CD4-positive, CD25-positive, alpha-beta regulatory T cell (primary cell): ENCODE data around the gene PIAS1. TPM values are rescaled to one million over a fixed set of nuclear protein-coding genes. Genes with fewer than 3 reads are reported as not detected.
A peak's percentile ranks its signal among the peaks of the same experiment; 100 is the strongest.

Experiments
- ATAC-seq, 2 donors: fragments of 150-1000 bp; cut with Tn5 transposase; one replicate each; pipeline ENCODE4 v1.10.0; 2021; ENCODE audit warnings: low read depth in 2 of 2, moderate number of reproducible peaks in 2 of 2, moderate library complexity in 1 of 2
- DNase-seq, 3 donors: peaks; one replicate each; pipeline versions ENCODE4 v3.0.0 to v3.0.0-alpha.2; 2012 to 2022; ENCODE audit warnings: mixed read lengths in 1 of 3
- H3K27ac ChIP-seq: one replicate; pipeline ENCODE4 v1.7.0; 2013; ENCODE audit warnings: mild to moderate bottlenecking, low read length; ENCODE audit not compliant: insufficient read depth, poor library complexity, severe bottlenecking
- H3K27me3 ChIP-seq: one replicate; pipeline ENCODE4 v1.7.0; 2013; ENCODE audit warnings: low read length; ENCODE audit not compliant: control insufficient read depth, insufficient read depth
- H3K36me3 ChIP-seq: one replicate; pipeline ENCODE4 v1.7.0; 2013; ENCODE audit warnings: mild to moderate bottlenecking, low read length, moderate library complexity; ENCODE audit not compliant: control insufficient read depth, insufficient read depth
- H3K4me1 ChIP-seq: 2 replicates; pipeline ENCODE4 v1.7.0; 2013; ENCODE audit warnings: mild to moderate bottlenecking, low read length; ENCODE audit not compliant: insufficient read depth, control insufficient read depth, poor library complexity, severe bottlenecking
- H3K4me3 ChIP-seq: one replicate; pipeline ENCODE4 v1.7.0; 2013; ENCODE audit warnings: low read depth, mild to moderate bottlenecking, low read length, moderate library complexity
- H3K9me3 ChIP-seq, 2 experiments: 1 replicate in 1 of 2; 2 replicates in 1 of 2; pipeline ENCODE4 v1.7.0; 2013; ENCODE audit warnings: low read length in 2 of 2, mild to moderate bottlenecking in 1 of 2, moderate library complexity in 1 of 2; ENCODE audit not compliant: control insufficient read depth in 2 of 2
- H3K27ac Mint-ChIP-seq, 3 donors: one replicate each; pipeline ENCODE4 v1.8.0; 2020 to 2022; ENCODE audit warnings: mild to moderate bottlenecking in 3 of 3, mixed read lengths in 3 of 3, moderate library complexity in 2 of 3
- H3K27me3 Mint-ChIP-seq: one replicate; pipeline ENCODE4 v1.8.0; 2022; ENCODE audit warnings: mild to moderate bottlenecking, mixed read lengths
- H3K36me3 Mint-ChIP-seq: one replicate; pipeline ENCODE4 v1.8.0; 2020; ENCODE audit warnings: mixed read lengths
- H3K4me1 Mint-ChIP-seq, 4 donors: one replicate each; pipeline ENCODE4 v1.8.0; 2020 to 2022; ENCODE audit warnings: mixed read lengths in 4 of 4, mild to moderate bottlenecking in 1 of 4
- H3K4me3 Mint-ChIP-seq, 4 donors: one replicate each; pipeline ENCODE4 v1.8.0; 2020 to 2022; ENCODE audit warnings: mild to moderate bottlenecking in 4 of 4, mixed read lengths in 4 of 4, moderate library complexity in 3 of 4
- H3K9me3 Mint-ChIP-seq, 7 donors: one replicate each; pipeline ENCODE4 v1.8.0; 2020 to 2022; ENCODE audit warnings: mixed read lengths in 7 of 7, mild to moderate bottlenecking in 3 of 7, moderate library complexity in 2 of 7
- polyA plus RNA-seq, 4 donors: library from polyadenylated mRNA; unstranded; fragments of 300-500 nt; fragmentation: Illumina TruSeq; gene quantifications; one replicate each; pipeline ENCODE4 v1.2.3, GENCODE V29; 2021
- total RNA-seq: library from RNA; stranded (reverse); gene quantifications from one replicate; pipeline ENCODE4 v1.2.3, GENCODE V29; 2022

The PIAS1 gene
- total and polyA plus RNA-seq, 5 donors from 2014 or later = 102 to 156 (median 137) TPM

GRCh38 chr15:68126396-68126795 lies 72.3 kb downstream of the PIAS1 start:
- Mint-ChIP-seq H3K4me1 (peaks cover 25 to 51% (median 31%) of the 10 kb centered on the region in 4 donors), H3K4me3 (no peak overlapping the region), H3K9me3 (peaks cover 0 to 2% (median 0%) of the 10 kb centered on the region in 7 donors), H3K27me3 (no peaks in the 10 kb centered on the region), H3K36me3 (peaks cover 28% of the 10 kb centered on the region), H3K27ac (no peak overlapping the region)
- Histone ChIP-seq H3K27me3 (no peaks in the 10 kb centered on the region), H3K4me3 (no peak overlapping the region), H3K27ac (no peak overlapping the region), H3K36me3 (peaks cover 15% of the 10 kb centered on the region), H3K4me1 (peaks cover 2% of the 10 kb centered on the region), H3K9me3 (no peaks in the 10 kb centered on the region)
- ATAC-seq (no peak), DNase-seq (no peak)

GRCh38 chr15:68129072-68129471 lies 75.0 kb downstream of the PIAS1 start:
- peak overlapping the region in 2 of 3 donors; percentile 46 to 69 for H3K27ac Mint-ChIP-seq
- no peak overlapping the region for H3K27ac ChIP-seq

GRCh38 chr15:68130851-68131250 lies 76.7 kb downstream of the PIAS1 start:
- peaks cover 2% of the 10 kb centered on the region for H3K4me1 ChIP-seq
- Mint-ChIP-seq H3K9me3 (no peaks in the 10 kb centered on the region), H3K27me3 (no peaks in the 10 kb centered on the region), H3K4me1 (peaks cover 13 to 34% (median 17%) of the 10 kb centered on the region in 4 donors), H3K4me3 (no peak overlapping the region), H3K36me3 (peaks cover 11% of the 10 kb centered on the region), H3K27ac (no peak overlapping the region)
- no peaks in the 10 kb centered on the region for H3K9me3 ChIP-seq
- H3K4me3 ChIP-seq = no peak overlapping the region
- no peak for ATAC-seq
- peaks cover 7% of the 10 kb centered on the region for H3K36me3 ChIP-seq
- no peak for DNase-seq
- H3K27ac ChIP-seq = no peak overlapping the region
- no peaks in the 10 kb centered on the region for H3K27me3 ChIP-seq

More at GRCh38 chr15:68129072-68129471, 75.0 kb downstream of the PIAS1 start:
- no peaks in the 10 kb centered on the region for H3K27me3 Mint-ChIP-seq
- Histone ChIP-seq H3K9me3 (no peaks in the 10 kb centered on the region), H3K4me1 (peaks cover 2% of the 10 kb centered on the region), H3K27me3 (no peaks in the 10 kb centered on the region), H3K4me3 (no peak overlapping the region), H3K36me3 (peaks cover 9% of the 10 kb centered on the region)
- ATAC-seq (no peak), DNase-seq (no peak)
- H3K9me3 Mint-ChIP-seq = no peaks in the 10 kb centered on the region
- peaks cover 26 to 50% (median 29%) of the 10 kb centered on the region in 4 donors for H3K4me1 Mint-ChIP-seq
- peaks cover 17% of the 10 kb centered on the region for H3K36me3 Mint-ChIP-seq
- H3K4me3 Mint-ChIP-seq = no peak overlapping the region

GRCh38 chr15:68137096-68137495 lies 83.0 kb downstream of the PIAS1 start:
- Histone ChIP-seq H3K27ac (no peak overlapping the region), H3K4me1 (no peaks in the 10 kb centered on the region), H3K9me3 (no peaks in the 10 kb centered on the region), H3K4me3 (no peak overlapping the region), H3K36me3 (peaks cover 6% of the 10 kb centered on the region), H3K27me3 (no peaks in the 10 kb centered on the region)
- H3K4me1 Mint-ChIP-seq = peaks cover 20 to 50% (median 34%) of the 10 kb centered on the region in 4 donors
- H3K27ac Mint-ChIP-seq = peak overlapping the region in 1 of 3 donors; percentile 0
- DNase-seq (no peak), ATAC-seq (no peak)
- H3K4me3 Mint-ChIP-seq = no peak overlapping the region
- H3K36me3 Mint-ChIP-seq = peaks cover 9% of the 10 kb centered on the region
- H3K27me3 Mint-ChIP-seq = no peaks in the 10 kb centered on the region
- no peaks in the 10 kb centered on the region for H3K9me3 Mint-ChIP-seq

GRCh38 chr15:68143129-68143528 lies 89.0 kb downstream of the PIAS1 start:
- DNase-seq (no peak), ATAC-seq (no peak)
- Histone ChIP-seq H3K36me3 (peaks cover 46% of the 10 kb centered on the region), H3K27ac (no peak overlapping the region), H3K27me3 (no peaks in the 10 kb centered on the region), H3K4me1 (no peaks in the 10 kb centered on the region), H3K9me3 (no peaks in the 10 kb centered on the region), H3K4me3 (no peak overlapping the region)
- Mint-ChIP-seq H3K4me3 (no peak overlapping the region), H3K36me3 (peaks cover 28% of the 10 kb centered on the region), H3K9me3 (no peaks in the 10 kb centered on the region), H3K4me1 (peaks cover 24 to 48% (median 38%) of the 10 kb centered on the region in 4 donors), H3K27ac (no peak overlapping the region), H3K27me3 (no peaks in the 10 kb centered on the region)

- no peaks in the 10 kb centered on the region for H3K27me3 ChIP-seq
- peaks cover 48% of the 10 kb centered on the region for H3K36me3 ChIP-seq
- H3K4me3 Mint-ChIP-seq = no peak overlapping the region
- ATAC-seq (no peak), DNase-seq (no peak)
- peaks cover 31% of the 10 kb centered on the region for H3K36me3 Mint-ChIP-seq
- H3K27ac ChIP-seq = no peak overlapping the region
- no peak overlapping the region for H3K27ac Mint-ChIP-seq
- no peaks in the 10 kb centered on the region for H3K27me3 Mint-ChIP-seq
- H3K9me3 ChIP-seq = no peaks in the 10 kb centered on the region
- H3K4me1 ChIP-seq = no peaks in the 10 kb centered on the region
- no peak overlapping the region for H3K4me3 ChIP-seq
- no peaks in the 10 kb centered on the region for H3K9me3 Mint-ChIP-seq
- peaks cover 24 to 46% (median 37%) of the 10 kb centered on the region in 4 donors for H3K4me1 Mint-ChIP-seq
These were observed 89.7 kb downstream of the PIAS1 start for GRCh38 chr15:68143785-68144184.

GRCh38 chr15:68145706-68146105 lies 91.6 kb downstream of the PIAS1 start:
- Mint-ChIP-seq H3K4me3 (no peak overlapping the region), H3K9me3 (no peaks in the 10 kb centered on the region), H3K27ac (no peak overlapping the region), H3K4me1 (peaks cover 17 to 36% (median 27%) of the 10 kb centered on the region in 4 donors), H3K27me3 (no peaks in the 10 kb centered on the region), H3K36me3 (peaks cover 28% of the 10 kb centered on the region)
- Histone ChIP-seq H3K27me3 (no peaks in the 10 kb centered on the region), H3K9me3 (no peaks in the 10 kb centered on the region), H3K4me3 (no peak overlapping the region), H3K27ac (no peak overlapping the region), H3K4me1 (no peaks in the 10 kb centered on the region), H3K36me3 (peaks cover 48% of the 10 kb centered on the region)
- ATAC-seq (no peak), DNase-seq (no peak)

GRCh38 chr15:68148039-68148438 lies 93.9 kb downstream of the PIAS1 start:
- Mint-ChIP-seq H3K9me3 (no peaks in the 10 kb centered on the region), H3K4me1 (peaks cover 17 to 31% (median 25%) of the 10 kb centered on the region in 4 donors), H3K4me3 (no peak overlapping the region), H3K27me3 (no peaks in the 10 kb centered on the region), H3K36me3 (peaks cover 36% of the 10 kb centered on the region), H3K27ac (no peak overlapping the region)
- no peak for ATAC-seq
- H3K36me3 ChIP-seq = peaks cover 44% of the 10 kb centered on the region
- H3K4me1 ChIP-seq = no peaks in the 10 kb centered on the region
- no peaks in the 10 kb centered on the region for H3K27me3 ChIP-seq
- no peaks in the 10 kb centered on the region for H3K9me3 ChIP-seq
- no peak overlapping the region for H3K27ac ChIP-seq
- DNase-seq = no peak
- no peak overlapping the region for H3K4me3 ChIP-seq
